Hepatocyte (in vitro differentiated cells): ENCODE measurements around the gene PSMD2.

Experiments used
- CTCF ChIP-seq: fragments of 200-600 bp; sonication (generic); IDR thresholded peaks from 2 replicates; pipeline ENCODE4 v1.5.1; 2016; ENCODE audit warnings: antibody characterized with exemption, mild to moderate bottlenecking; ENCODE audit not compliant: poor library complexity
- EZH2 ChIP-seq: fragments of 200-600 bp; sonication (generic); IDR thresholded peaks from 2 replicates; pipeline ENCODE4 v1.6.1; 2016; ENCODE audit warnings: antibody characterized with exemption, mild to moderate bottlenecking, borderline replicate concordance
- EZH2phosphoT487 ChIP-seq: fragments of 200-600 bp; sonication (generic); IDR thresholded peaks from one replicate; pipeline ENCODE4 v1.6.1; 2018; ENCODE audit warnings: antibody characterized with exemption, mild to moderate bottlenecking, low read depth, moderate library complexity; ENCODE audit not compliant: unreplicated experiment, severe bottlenecking

DNA sequence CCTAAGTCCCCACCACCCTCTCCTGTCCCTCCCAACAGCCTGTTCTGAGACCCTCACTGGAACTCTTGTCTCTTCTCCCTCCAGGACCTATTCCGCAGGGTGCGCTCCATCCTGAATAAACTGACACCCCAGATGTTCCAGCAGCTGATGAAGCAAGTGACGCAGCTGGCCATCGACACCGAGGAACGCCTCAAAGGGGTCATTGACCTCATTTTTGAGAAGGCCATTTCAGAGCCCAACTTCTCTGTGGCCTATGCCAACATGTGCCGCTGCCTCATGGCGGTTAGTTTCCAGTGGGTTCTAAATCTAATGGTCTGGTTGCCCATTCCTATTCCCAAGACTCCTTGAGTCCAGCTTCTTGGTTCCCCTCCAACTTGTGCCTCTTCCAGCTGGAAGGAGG is 24.7 kb downstream of the PSMD2 start:
- no peak for TF ChIP-seq CTCF
- TF ChIP-seq EZH2 = no peak
- TF ChIP-seq EZH2phosphoT487 = no peak
